ENCODE data around the gene NUBP2. TPM values are rescaled to one million over a fixed set of nuclear protein-coding genes. Genes with fewer than 3 reads are reported as not detected.

Gene NUBP2
- total RNA-seq, 3 donors from 2014 or later, result 32.1 to 43.1 (median 39.3) TPM

DNA sequence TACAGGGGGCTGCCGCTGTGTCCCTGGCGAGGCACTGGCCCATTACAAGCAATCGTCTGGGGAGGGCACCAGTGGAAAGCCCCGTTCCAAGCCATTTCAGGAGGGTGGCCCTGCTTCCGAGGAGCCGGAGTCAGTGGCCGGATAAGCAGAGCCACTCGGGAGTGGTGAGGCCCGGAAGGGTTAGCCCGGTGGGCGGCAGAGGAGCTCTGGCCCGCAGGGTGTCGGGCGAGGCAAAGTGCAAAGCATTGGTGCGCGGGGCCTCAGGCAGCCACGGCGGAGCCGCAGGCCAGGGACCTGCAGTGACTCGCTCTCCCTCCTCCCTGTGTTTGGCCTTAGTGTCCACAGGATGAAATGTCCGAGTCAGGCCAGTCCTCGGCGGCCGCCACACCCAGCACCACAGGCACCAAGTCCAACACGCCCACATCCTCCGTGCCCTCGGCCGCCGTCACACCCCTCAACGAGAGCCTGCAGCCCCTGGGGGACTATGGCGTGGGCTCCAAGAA, 36.0 kb upstream of the NUBP2 start:
- H3K36me3 ChIP-seq (ENCODE audit: low read depth), result peaks cover 9% of the 10 kb centered on the region
- no peak for ATAC-seq

DNA sequence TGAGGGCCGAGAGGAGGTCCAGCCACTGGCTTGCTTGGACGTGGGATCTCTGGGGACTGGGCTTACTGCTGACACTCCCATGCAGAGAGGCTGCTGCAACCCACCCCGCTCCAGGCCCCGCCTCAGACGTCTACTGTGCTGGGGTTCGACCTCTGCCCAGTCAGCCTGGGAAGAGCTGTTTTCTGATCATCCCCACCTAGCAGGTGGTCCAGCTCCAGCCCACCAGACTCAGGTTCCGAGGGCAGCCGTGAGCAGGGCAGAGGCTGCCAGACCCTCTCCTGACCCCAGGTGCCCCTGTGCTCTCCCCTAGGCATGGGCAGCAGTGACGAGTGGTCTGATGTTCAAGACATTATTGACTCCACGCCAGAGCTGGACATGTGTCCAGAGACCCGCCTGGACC, 34.8 kb upstream of the NUBP2 start:
- Histone ChIP-seq H3K4me1 (ENCODE audit: low read depth) (no peaks in the 10 kb centered on the region), H3K4me3 (no peak overlapping the region), H3K36me3 (ENCODE audit: low read depth) (peaks cover 9% of the 10 kb centered on the region), H3K9me3 (no peaks in the 10 kb centered on the region)
- ATAC-seq (no peak), DNase-seq (no peak)
- intact Hi-C loops (cut with DNase I, micrococcal nuclease), result no loop called here
- TF ChIP-seq, protein P1, sequence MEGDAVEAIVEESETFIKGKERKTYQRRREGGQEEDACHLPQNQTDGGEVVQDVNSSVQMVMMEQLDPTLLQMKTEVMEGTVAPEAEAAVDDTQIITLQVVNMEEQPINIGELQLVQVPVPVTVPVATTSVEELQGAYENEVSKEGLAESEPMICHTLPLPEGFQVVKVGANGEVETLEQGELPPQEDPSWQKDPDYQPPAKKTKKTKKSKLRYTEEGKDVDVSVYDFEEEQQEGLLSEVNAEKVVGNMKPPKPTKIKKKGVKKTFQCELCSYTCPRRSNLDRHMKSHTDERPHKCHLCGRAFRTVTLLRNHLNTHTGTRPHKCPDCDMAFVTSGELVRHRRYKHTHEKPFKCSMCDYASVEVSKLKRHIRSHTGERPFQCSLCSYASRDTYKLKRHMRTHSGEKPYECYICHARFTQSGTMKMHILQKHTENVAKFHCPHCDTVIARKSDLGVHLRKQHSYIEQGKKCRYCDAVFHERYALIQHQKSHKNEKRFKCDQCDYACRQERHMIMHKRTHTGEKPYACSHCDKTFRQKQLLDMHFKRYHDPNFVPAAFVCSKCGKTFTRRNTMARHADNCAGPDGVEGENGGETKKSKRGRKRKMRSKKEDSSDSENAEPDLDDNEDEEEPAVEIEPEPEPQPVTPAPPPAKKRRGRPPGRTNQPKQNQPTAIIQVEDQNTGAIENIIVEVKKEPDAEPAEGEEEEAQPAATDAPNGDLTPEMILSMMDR (IDR thresholded peaks at IDR 0.05), result no peak

More for the DNA sequence above, 36.0 kb upstream of the NUBP2 start:
- no peaks in the 10 kb centered on the region for H3K9me3 ChIP-seq
- no peaks in the 10 kb centered on the region for H3K4me1 ChIP-seq (ENCODE audit: low read depth)
- DNase-seq, result no peak
- no peak overlapping the region for H3K4me3 ChIP-seq
- intact Hi-C loops (cut with DNase I, micrococcal nuclease), result no loop called here
- TF ChIP-seq, protein P1 (IDR thresholded peaks at IDR 0.05), result no peak

DNA sequence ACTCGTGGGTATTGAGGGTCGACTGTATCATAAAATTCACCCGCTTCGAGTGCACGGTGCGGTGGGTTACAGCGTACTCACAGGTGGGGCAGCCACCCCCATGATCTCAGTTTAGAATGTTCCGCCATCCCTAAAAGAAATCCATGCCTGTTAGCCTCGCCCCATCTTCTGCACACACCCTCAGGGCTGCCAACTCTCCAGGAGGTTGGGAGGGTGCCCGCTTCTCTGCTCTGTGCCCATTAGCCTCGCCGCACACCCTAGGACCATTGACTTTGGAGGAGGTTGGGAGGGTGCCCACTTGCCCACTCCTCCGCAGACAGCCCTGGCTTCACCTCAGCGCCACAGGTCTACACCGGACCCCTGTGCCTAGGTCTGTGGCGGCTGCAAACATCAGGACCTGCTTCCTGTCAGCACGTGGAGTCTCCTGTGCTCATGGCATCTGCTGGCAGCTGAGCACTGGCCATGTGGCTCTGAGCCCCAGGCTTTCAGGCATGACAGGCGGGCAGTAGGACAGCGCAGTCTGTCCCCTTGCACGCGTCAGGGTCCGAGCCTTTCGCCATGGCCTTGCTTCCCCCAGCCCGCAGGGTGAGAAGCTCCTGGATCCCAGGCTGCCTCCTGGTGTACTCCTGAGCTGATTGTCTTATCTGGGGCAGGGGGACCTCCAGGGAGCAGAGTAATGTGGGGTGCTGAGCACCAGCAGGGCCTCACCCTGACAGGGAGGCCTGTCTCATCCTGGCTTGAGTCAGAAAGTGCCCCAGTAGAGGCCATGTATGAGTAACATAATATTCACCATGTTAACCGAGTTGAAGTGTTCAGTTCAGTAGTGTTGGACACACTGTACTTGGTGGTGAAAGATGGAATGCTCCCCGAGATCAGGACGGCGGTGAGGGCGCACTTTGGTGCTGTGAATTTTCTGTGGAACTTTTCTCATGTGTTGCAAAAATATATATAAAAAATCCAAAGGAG, 33.3 kb upstream of the NUBP2 start:
- ATAC-seq (no peak), DNase-seq (no peak)
- Histone ChIP-seq H3K4me3 (no peak overlapping the region), H3K9me3 (no peaks in the 10 kb centered on the region), H3K4me1 (ENCODE audit: low read depth) (no peaks in the 10 kb centered on the region), H3K36me3 (ENCODE audit: low read depth) (peaks cover 9% of the 10 kb centered on the region)
- intact Hi-C loops (cut with DNase I, micrococcal nuclease), result no loop called here
- TF ChIP-seq, protein P1 (IDR thresholded peaks at IDR 0.05), result no peak

DNA sequence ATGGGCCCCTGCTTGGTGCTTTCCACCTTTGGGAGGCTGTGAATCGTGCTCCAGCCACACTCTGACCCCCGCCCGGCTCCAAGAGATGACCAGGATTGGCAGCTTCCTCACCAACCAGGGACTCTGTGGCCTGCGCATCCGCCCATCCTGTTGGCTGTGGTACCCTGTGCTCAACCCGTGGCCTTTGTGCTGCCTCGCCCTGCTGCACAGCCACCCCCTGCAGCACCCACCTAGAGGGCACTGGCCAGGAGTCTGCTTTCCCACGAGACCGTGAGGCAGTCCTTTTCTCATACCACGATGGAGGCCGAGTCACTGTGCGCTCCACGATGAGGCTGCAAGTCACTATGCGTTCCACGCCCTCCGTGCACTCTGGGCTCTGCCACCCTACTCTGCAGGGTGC, 30.8 kb upstream of the NUBP2 start:
- Histone ChIP-seq H3K4me3 (no peak overlapping the region), H3K9me3 (no peaks in the 10 kb centered on the region), H3K36me3 (ENCODE audit: low read depth) (peaks cover 9% of the 10 kb centered on the region), H3K4me1 (ENCODE audit: low read depth) (peaks cover 4% of the 10 kb centered on the region)
- DNase-seq (no peak), ATAC-seq (no peak)
- intact Hi-C loops (cut with DNase I, micrococcal nuclease), result no loop called here
- TF ChIP-seq, protein P1 (IDR thresholded peaks at IDR 0.05), result no peak

DNA sequence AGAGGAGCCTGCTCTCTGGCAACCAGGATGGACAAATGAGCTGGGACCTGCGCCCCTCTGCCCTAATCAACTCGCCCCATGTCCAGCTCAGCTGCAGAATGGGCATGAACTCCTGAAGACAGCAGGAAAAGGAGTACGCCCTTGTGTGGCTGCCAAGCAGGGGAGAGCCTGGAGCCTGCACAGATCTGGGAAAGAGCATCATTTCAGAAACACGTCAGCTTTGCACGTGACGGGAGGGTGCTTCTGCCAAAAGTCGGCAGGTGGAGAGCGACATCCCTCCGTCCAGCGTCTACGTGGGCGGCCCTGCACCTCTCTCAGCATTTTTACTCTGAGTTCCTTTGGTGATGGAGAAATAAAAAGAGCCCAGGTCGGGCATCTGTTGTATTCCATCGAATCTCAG, 29.9 kb upstream of the NUBP2 start:
- TF ChIP-seq, protein P1 (IDR thresholded peaks at IDR 0.05), result no peak
- Histone ChIP-seq H3K36me3 (ENCODE audit: low read depth) (peaks cover 3% of the 10 kb centered on the region), H3K4me1 (ENCODE audit: low read depth) (peaks cover 13% of the 10 kb centered on the region), H3K4me3 (no peak overlapping the region), H3K9me3 (no peaks in the 10 kb centered on the region)
- no peak for ATAC-seq
- DNase-seq, result no peak
- intact Hi-C loops (cut with DNase I, micrococcal nuclease), result no loop called here

Data from mucosa of descending colon (tissue), 3 donors.